Measurements from ENCODE around the gene GORASP1.

Gene GORASP1

GRCh38 chr3:39118931-39119660 is 11.7 kb upstream of the GORASP1 start:
- H3K9me3 ChIP-seq (ENCODE audit: control insufficient read depth in 1 of 2, low read length in 2 of 2): no peaks in the 10 kb centered on the region
- no peaks in the 10 kb centered on the region for H3K4me1 ChIP-seq (ENCODE audit: control insufficient read depth in 1 of 2, insufficient read depth in 2 of 2, low read length in 2 of 2)
- H3K27me3 ChIP-seq (ENCODE audit: low read depth, low read length): no peaks in the 10 kb centered on the region
- H3K36me3 ChIP-seq (ENCODE audit: control insufficient read depth in 1 of 2, insufficient read depth in 2 of 2, low read length in 2 of 2): peaks cover 5 to 8% of the 10 kb centered on the region in 2 donors
- H3K4me3 ChIP-seq (ENCODE audit: low read depth in 1 of 2, low read length in 2 of 2): no peak overlapping the region
- no peak overlapping the region for H3K27ac ChIP-seq (ENCODE audit: low read length)

DNA sequence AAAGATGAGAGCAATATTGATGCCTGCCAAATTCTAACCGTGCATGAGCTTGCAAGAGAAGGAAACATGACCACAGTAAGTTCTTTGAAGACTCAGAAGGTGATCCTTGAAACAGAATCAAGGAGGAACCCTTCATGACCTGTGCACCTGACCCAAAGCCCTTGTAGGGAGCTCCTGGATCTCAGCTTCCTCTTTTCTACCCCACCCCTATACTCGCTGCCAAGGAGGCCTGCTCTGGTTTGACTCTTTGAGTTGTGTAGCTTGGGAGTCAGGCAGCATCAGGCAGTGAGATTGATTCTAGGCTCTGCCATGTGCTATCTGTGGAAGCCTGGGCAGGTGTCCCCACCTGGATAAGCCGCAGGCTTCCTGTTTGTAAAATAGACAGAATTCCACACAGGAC is 10.7 kb upstream of the GORASP1 start:
- peaks cover 5 to 8% of the 10 kb centered on the region in 2 donors for H3K36me3 ChIP-seq (ENCODE audit: control insufficient read depth in 1 of 2, insufficient read depth in 2 of 2, low read length in 2 of 2)
- H3K4me3 ChIP-seq (ENCODE audit: low read depth in 1 of 2, low read length in 2 of 2): no peak overlapping the region

DNA sequence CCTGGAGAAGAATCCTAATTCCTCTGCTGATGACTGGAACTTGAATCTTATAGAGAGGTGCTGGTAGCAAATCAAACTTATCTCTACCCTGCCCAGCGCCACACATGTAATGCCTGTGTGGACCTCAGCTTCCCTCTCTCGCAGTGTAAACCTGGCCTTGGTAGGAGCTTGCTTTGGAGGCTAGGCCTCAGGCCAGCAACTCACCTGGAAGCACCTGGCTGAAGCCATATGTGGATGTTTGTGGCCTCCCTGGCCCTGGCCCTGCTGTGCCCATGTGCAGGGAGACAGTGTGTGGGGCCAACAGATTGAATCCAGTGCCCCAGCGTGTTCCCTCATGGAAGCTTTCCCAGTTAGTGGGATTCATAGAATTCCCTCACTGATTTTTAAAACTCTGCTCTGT is 8.4 kb upstream of the GORASP1 start:
- H3K36me3 ChIP-seq (ENCODE audit: control insufficient read depth in 1 of 2, insufficient read depth in 2 of 2, low read length in 2 of 2): peaks cover 5 to 17% of the 10 kb centered on the region in 2 donors
- H3K4me3 ChIP-seq (ENCODE audit: low read depth in 1 of 2, low read length in 2 of 2): no peak overlapping the region
- H3K27ac ChIP-seq (ENCODE audit: low read length): no peak overlapping the region
- no peaks in the 10 kb centered on the region for H3K9me3 ChIP-seq (ENCODE audit: control insufficient read depth in 1 of 2, low read length in 2 of 2)
- H3K27me3 ChIP-seq (ENCODE audit: low read depth, low read length): no peaks in the 10 kb centered on the region
- no peaks in the 10 kb centered on the region for H3K4me1 ChIP-seq (ENCODE audit: control insufficient read depth in 1 of 2, insufficient read depth in 2 of 2, low read length in 2 of 2)

More for the DNA sequence above, 10.7 kb upstream of the GORASP1 start:
- H3K27me3 ChIP-seq (ENCODE audit: low read depth, low read length): no peaks in the 10 kb centered on the region
- no peak overlapping the region for H3K27ac ChIP-seq (ENCODE audit: low read length)
- no peaks in the 10 kb centered on the region for H3K9me3 ChIP-seq (ENCODE audit: control insufficient read depth in 1 of 2, low read length in 2 of 2)
- no peaks in the 10 kb centered on the region for H3K4me1 ChIP-seq (ENCODE audit: control insufficient read depth in 1 of 2, insufficient read depth in 2 of 2, low read length in 2 of 2)

DNA sequence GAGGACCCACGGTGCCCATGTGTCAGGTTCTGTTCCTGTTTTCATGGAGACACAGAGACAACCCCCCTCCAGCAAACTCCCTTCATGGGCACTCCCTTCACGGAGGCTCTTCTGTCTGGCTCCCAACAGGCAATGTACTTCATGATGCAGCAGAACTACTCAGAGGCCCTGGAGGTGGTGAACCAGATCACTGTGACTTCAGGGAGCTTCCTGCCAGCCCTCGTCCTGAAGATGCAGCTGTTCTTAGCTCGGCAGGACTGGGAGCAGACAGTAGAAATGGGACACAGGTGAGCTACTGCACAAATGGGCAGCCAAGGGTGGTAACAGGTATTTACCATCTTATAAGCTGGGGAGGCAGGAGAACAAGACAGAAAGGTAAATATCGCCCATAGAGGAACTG is 7.0 kb upstream of the GORASP1 start:
- no peaks in the 10 kb centered on the region for H3K4me1 ChIP-seq (ENCODE audit: control insufficient read depth in 1 of 2, insufficient read depth in 2 of 2, low read length in 2 of 2)
- no peak overlapping the region for H3K4me3 ChIP-seq (ENCODE audit: low read depth in 1 of 2, low read length in 2 of 2)
- no peaks in the 10 kb centered on the region for H3K27me3 ChIP-seq (ENCODE audit: low read depth, low read length)
- peaks cover 5 to 11% of the 10 kb centered on the region in 2 donors for H3K36me3 ChIP-seq (ENCODE audit: control insufficient read depth in 1 of 2, insufficient read depth in 2 of 2, low read length in 2 of 2)
- H3K9me3 ChIP-seq (ENCODE audit: control insufficient read depth in 1 of 2, low read length in 2 of 2): no peaks in the 10 kb centered on the region
- no peak overlapping the region for H3K27ac ChIP-seq (ENCODE audit: low read length)

DNA sequence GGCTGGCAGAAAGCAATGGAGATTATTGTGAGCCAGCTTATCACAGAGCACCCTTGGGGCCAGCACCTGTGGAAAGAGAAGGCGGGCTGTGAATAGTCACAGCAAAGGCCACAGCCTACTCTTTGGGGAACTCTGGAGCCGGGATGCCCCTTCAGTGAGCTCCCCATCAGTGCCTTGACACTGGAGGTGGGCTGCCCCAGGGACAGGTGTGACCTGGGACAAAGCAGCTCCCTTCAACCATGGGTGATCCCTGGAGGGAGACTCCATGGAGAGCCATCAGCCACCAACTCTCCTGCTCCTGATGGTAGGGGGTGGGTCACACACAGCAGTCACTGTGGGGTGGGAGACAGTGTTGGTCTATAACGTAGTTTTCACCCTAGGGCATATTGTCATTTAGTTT is 5.9 kb upstream of the GORASP1 start:
- H3K27me3 ChIP-seq (ENCODE audit: low read depth, low read length): no peaks in the 10 kb centered on the region

DNA sequence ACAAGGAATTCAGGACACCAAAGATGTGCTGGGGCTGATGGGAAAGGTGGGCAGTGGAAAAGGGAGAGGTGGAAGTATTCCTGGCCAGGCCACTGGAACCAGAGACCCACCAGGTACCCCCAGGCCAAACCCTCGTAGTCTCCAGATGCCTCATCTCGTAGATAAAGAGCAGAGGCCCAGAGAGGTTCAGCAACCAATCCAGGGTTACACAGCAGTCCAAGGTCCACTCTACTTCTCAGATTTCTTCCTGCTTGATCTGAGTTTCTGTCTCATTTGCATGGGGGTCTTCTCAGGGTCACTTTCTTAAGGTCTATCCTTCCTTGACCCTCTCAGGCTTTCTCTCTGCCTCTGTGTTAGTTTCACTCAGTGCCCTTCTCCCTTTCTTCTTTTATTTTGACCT is 5.1 kb upstream of the GORASP1 start:
- Histone ChIP-seq H3K27ac (ENCODE audit: low read length) (no peak overlapping the region), H3K4me1 (ENCODE audit: control insufficient read depth in 1 of 2, insufficient read depth in 2 of 2, low read length in 2 of 2) (peaks cover 5 to 12% of the 10 kb centered on the region in 2 donors)

More for the DNA sequence above, 5.9 kb upstream of the GORASP1 start:
- Histone ChIP-seq H3K4me1 (ENCODE audit: control insufficient read depth in 1 of 2, insufficient read depth in 2 of 2, low read length in 2 of 2) (peaks cover under 1 to 7% of the 10 kb centered on the region in 2 donors), H3K27ac (ENCODE audit: low read length) (no peak overlapping the region), H3K36me3 (ENCODE audit: control insufficient read depth in 1 of 2, insufficient read depth in 2 of 2, low read length in 2 of 2) (peaks cover 5 to 11% of the 10 kb centered on the region in 2 donors), H3K4me3 (ENCODE audit: low read depth in 1 of 2, low read length in 2 of 2) (no peak overlapping the region), H3K9me3 (ENCODE audit: control insufficient read depth in 1 of 2, low read length in 2 of 2) (no peaks in the 10 kb centered on the region)

DNA sequence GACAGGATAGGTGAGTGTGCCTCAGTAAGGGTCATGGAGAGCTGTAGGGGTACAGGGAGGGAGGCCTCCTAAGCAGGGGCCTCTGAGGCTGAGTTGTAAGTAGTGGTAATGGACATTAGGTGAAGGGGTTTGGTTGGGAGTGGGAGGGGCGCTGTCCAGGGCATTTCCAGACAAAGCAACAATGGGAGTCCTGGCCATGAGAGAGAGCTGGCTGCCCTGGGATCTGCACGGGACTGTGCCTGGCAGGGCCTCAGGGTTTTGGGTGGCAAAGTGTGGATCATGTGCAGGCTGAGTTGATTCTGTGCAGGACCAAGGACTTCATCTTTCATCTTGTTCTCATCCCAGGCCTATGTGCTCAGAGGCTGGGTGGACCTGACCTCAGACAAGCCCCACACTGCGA is 4.7 kb upstream of the GORASP1 start:
- H3K36me3 ChIP-seq (ENCODE audit: control insufficient read depth in 1 of 2, insufficient read depth in 2 of 2, low read length in 2 of 2): peaks cover 0 to 8% of the 10 kb centered on the region in 2 donors
- no peaks in the 10 kb centered on the region for H3K27me3 ChIP-seq (ENCODE audit: low read depth, low read length)
- no peaks in the 10 kb centered on the region for H3K9me3 ChIP-seq (ENCODE audit: control insufficient read depth in 1 of 2, low read length in 2 of 2)
- H3K27ac ChIP-seq (ENCODE audit: low read length): no peak overlapping the region
- no peak overlapping the region for H3K4me3 ChIP-seq (ENCODE audit: low read depth in 1 of 2, low read length in 2 of 2)
- peaks cover 5 to 12% of the 10 kb centered on the region in 2 donors for H3K4me1 ChIP-seq (ENCODE audit: control insufficient read depth in 1 of 2, insufficient read depth in 2 of 2, low read length in 2 of 2)

More for the DNA sequence above, 5.1 kb upstream of the GORASP1 start:
- Histone ChIP-seq H3K36me3 (ENCODE audit: control insufficient read depth in 1 of 2, insufficient read depth in 2 of 2, low read length in 2 of 2) (peaks cover 0 to 8% of the 10 kb centered on the region in 2 donors), H3K9me3 (ENCODE audit: control insufficient read depth in 1 of 2, low read length in 2 of 2) (no peaks in the 10 kb centered on the region), H3K4me3 (ENCODE audit: low read depth in 1 of 2, low read length in 2 of 2) (no peak overlapping the region), H3K27me3 (ENCODE audit: low read depth, low read length) (no peaks in the 10 kb centered on the region)

GRCh38 chr3:39110041-39110639 is 2.7 kb upstream of the GORASP1 start:
- Histone ChIP-seq H3K27ac (ENCODE audit: low read length) (no peak overlapping the region), H3K27me3 (ENCODE audit: low read depth, low read length) (no peaks in the 10 kb centered on the region), H3K9me3 (ENCODE audit: control insufficient read depth in 1 of 2, low read length in 2 of 2) (no peaks in the 10 kb centered on the region), H3K4me1 (ENCODE audit: control insufficient read depth in 1 of 2, insufficient read depth in 2 of 2, low read length in 2 of 2) (peaks cover 9 to 24% of the 10 kb centered on the region in 2 donors), H3K36me3 (ENCODE audit: control insufficient read depth in 1 of 2, insufficient read depth in 2 of 2, low read length in 2 of 2) (peaks cover 0 to 8% of the 10 kb centered on the region in 2 donors), H3K4me3 (ENCODE audit: low read depth in 1 of 2, low read length in 2 of 2) (no peak overlapping the region)

DNA sequence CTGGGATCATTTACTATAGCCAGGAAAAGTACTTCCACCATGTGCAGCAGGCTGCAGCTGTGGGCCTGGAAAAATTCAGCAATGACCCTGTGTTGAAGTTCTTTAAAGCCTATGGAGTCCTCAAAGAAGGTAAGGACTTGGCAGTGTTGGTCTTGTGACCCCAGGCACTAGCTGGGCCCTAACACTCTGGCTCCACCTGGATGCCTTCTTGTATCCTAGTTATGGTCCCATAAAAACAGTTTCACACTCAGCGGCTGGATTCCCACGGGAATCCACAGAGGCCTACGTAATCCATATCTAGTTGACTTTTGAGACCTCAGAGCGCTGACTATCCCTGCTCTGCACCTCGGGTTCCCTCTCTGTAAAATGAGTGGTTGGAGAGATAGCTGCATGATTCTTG is 1.7 kb upstream of the GORASP1 start:
- no peaks in the 10 kb centered on the region for H3K9me3 ChIP-seq (ENCODE audit: control insufficient read depth in 1 of 2, low read length in 2 of 2)
- no peaks in the 10 kb centered on the region for H3K27me3 ChIP-seq (ENCODE audit: low read depth, low read length)
- no peak overlapping the region for H3K4me3 ChIP-seq (ENCODE audit: low read depth in 1 of 2, low read length in 2 of 2)
- peaks cover 0 to 8% of the 10 kb centered on the region in 2 donors for H3K36me3 ChIP-seq (ENCODE audit: control insufficient read depth in 1 of 2, insufficient read depth in 2 of 2, low read length in 2 of 2)
- H3K27ac ChIP-seq (ENCODE audit: low read length): no peak overlapping the region
- H3K4me1 ChIP-seq (ENCODE audit: control insufficient read depth in 1 of 2, insufficient read depth in 2 of 2, low read length in 2 of 2): peaks cover 10 to 31% of the 10 kb centered on the region in 2 donors

- peaks cover 10 to 38% of the 10 kb centered on the region in 2 donors for H3K4me1 ChIP-seq (ENCODE audit: control insufficient read depth in 1 of 2, insufficient read depth in 2 of 2, low read length in 2 of 2)
- no peaks in the 10 kb centered on the region for H3K9me3 ChIP-seq (ENCODE audit: control insufficient read depth in 1 of 2, low read length in 2 of 2)
- H3K36me3 ChIP-seq (ENCODE audit: control insufficient read depth in 1 of 2, insufficient read depth in 2 of 2, low read length in 2 of 2): peaks cover 0 to 8% of the 10 kb centered on the region in 2 donors
- H3K27ac ChIP-seq (ENCODE audit: low read length): peak overlapping the region; percentile 78
- no peaks in the 10 kb centered on the region for H3K27me3 ChIP-seq (ENCODE audit: low read depth, low read length)
- H3K4me3 ChIP-seq (ENCODE audit: low read depth in 1 of 2, low read length in 2 of 2): peak overlapping the region; percentile 85 to 88
Observed at GRCh38 chr3:39108200-39108710, 828 bp upstream of the GORASP1 start.

- H3K27ac ChIP-seq (ENCODE audit: low read length): peak overlapping the region; percentile 78
- no peaks in the 10 kb centered on the region for H3K9me3 ChIP-seq (ENCODE audit: control insufficient read depth in 1 of 2, low read length in 2 of 2)
- H3K4me1 ChIP-seq (ENCODE audit: control insufficient read depth in 1 of 2, insufficient read depth in 2 of 2, low read length in 2 of 2): peaks cover 10 to 42% of the 10 kb centered on the region in 2 donors
- H3K36me3 ChIP-seq (ENCODE audit: control insufficient read depth in 1 of 2, insufficient read depth in 2 of 2, low read length in 2 of 2): peaks cover 0 to 5% of the 10 kb centered on the region in 2 donors
- H3K4me3 ChIP-seq (ENCODE audit: low read depth in 1 of 2, low read length in 2 of 2): peak overlapping the region; percentile 85 to 88
- no peaks in the 10 kb centered on the region for H3K27me3 ChIP-seq (ENCODE audit: low read depth, low read length)
Observed at GRCh38 chr3:39106851-39107387, 508 bp downstream of the GORASP1 start.
